A673 (cell line): ENCODE measurements around the gene P4HTM.

Experiments used
- CTCF ChIP-seq: fragments of 300-800, 200-600 bp; sonication (generic); conservative IDR thresholded peaks from 2 replicates; pipeline ENCODE4 v1.5.1; 2017; ENCODE audit warnings: low read depth, mild to moderate bottlenecking, antibody characterized with exemption, low read length, moderate library complexity, mixed read lengths
- EZH2 ChIP-seq: fragments of 200-600 bp; sonication (generic); IDR thresholded peaks from 2 replicates; pipeline ENCODE4 v1.6.1; 2017; ENCODE audit warnings: borderline replicate concordance, low read depth, mild to moderate bottlenecking, mixed read lengths, antibody characterized with exemption, low read length; ENCODE audit not compliant: poor library complexity, severe bottlenecking

- TF ChIP-seq CTCF = no peak
- no peak for TF ChIP-seq EZH2
Measured at GRCh38 chr3:49001155-49001554, 11.1 kb downstream of the P4HTM start.
